Esophagus squamous epithelium (tissue), 4 donors: Measurements from ENCODE around the gene OGFOD3.

Source experiments
- CTCF ChIP-seq, 6 experiments: fragments of 450-650 bp in 4 of 6; fragments of 200-600 bp in 2 of 6; sonication (generic) in 2 of 6; IDR thresholded peaks; one replicate each; pipeline ENCODE4 v1.5.1; 2016 to 2019; ENCODE audit warnings: antibody characterized with exemption in 6 of 6, mild to moderate bottlenecking in 4 of 6, moderate library complexity in 4 of 6
- POLR2A ChIP-seq, 4 donors: fragments of 450-650 bp; IDR thresholded peaks; one replicate each; pipeline ENCODE4 v1.6.1; 2017; ENCODE audit warnings: antibody characterized with exemption in 4 of 4, mild to moderate bottlenecking in 4 of 4, moderate library complexity in 3 of 4

GRCh38 chr17:82457929-82458178, 39.5 kb upstream of the OGFOD3 start:
- TF ChIP-seq CTCF (IDR thresholded peaks at IDR 0.05) = no peak
- no peak for TF ChIP-seq POLR2A (IDR thresholded peaks at IDR 0.05)
